Inflammatory macrophage (primary cell): ENCODE data around the gene GRIK2.

Experiments used
- DNase-seq, 2 donors: peaks; one replicate each; pipeline ENCODE4 v3.0.0-alpha.2; 2020 to 2022

Gene GRIK2

DNA sequence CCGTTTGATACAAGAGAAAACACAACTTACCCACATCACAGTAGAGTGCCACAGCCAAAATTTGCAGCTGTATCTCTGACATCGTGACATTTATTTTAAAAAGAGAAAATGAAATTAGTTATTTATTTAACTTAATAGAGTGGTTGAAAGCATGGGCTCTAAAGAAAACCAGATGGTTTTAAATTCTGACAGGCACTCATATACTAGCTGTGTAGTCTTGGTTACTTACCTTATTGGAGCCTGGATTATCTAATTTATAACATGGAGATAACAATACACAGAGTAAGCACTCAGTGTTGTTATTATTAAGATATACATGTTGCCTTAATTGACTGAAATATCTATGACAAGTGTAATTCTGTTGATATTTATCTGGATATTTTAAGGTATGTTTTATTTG is 334.9 kb downstream of the GRIK2 start:
- DNase-seq: no peak

DNA sequence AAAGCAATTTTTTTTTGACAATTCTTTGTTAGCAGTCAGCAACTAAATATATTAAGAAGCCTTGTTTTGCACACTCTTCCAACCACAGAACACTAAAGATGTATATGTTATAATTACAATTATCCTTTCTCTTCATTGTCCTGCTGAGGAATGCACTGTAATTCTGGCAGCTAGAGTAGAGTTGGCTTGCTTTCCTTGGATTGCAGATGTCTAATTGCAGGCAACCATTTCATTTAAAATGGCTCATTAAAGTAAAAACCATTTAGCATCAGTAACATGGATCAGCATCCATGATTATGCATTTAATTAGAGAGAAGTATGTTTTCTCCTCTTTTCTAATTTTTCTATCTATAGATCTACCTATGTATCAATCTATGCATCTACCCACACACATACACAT is 335.4 kb downstream of the GRIK2 start:
- no peak for DNase-seq

DNA sequence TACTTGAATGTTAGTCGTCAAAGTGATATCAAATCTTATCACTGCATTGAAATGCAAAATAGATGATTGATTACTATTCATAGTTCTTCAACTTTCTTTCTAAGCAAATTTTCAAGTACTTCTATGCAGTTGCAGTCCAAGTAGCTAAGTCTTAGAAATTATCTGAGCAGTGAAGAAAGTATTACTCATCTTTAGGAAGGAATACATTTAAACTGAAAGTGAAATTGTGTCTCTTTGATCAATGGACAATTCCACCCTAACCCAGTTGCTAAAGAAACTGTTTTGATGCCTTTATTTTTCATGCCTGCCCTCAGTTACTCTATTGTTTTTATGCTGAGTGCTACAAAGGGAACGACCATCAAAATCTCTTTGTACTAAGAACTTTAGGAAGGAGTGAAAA is 337.4 kb downstream of the GRIK2 start:
- no peak for DNase-seq

DNA sequence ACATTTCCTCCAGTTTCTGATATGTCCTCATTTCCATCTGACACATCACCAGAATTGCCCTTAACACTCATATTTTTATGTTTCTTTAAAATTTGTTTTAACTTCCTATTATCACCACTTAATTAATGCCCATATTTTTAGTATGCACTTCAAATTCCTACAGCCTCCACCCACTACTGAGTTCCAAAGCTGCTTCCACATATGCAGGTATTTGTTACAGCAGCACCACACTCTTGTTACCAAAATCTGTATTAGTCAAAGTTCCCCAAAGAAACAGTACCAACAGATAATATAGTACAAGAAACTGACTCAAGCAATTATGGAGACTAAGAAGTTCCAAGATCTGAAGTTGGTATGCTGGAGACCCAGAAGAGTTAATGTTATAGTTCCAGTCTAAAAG is 340.4 kb downstream of the GRIK2 start:
- no peak for DNase-seq

DNA sequence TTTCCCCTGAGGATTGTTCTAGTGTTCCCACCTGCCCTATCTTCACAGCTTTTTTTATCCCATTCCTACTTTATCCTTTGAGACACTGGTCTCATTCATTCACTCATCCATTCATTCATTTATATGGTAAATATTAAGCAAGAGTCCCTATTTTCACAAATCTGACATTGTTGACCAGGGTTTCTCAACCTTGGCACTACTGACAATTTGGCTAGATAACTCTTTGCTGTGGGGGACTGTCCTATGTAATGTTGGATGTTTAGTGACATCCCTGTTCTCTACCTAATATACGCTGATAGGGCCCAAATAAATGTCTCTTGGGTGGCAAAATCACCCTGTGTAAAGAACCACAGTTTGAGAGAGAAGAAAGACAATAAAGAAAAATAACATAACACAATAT is 345.0 kb downstream of the GRIK2 start:
- DNase-seq: no peak

DNA sequence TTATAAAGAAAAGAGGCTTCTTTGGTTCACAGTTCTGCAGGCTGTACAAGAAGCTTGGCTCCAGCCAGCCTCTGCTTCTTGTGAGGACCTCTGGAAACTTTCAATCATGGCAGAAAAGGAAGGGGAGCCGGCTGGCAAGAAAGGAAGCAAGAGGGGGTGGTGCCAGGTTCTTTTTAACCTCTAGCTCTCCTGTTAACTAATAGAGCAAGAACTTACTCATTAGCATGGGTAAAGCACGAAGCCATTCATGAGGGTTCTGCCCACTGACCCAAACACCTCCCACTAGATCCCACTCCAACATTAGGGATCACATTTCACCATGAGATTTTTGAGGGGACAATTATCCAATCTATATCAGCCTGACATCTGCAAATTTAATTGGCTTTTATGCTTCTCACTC is 347.1 kb downstream of the GRIK2 start:
- DNase-seq: no peak

DNA sequence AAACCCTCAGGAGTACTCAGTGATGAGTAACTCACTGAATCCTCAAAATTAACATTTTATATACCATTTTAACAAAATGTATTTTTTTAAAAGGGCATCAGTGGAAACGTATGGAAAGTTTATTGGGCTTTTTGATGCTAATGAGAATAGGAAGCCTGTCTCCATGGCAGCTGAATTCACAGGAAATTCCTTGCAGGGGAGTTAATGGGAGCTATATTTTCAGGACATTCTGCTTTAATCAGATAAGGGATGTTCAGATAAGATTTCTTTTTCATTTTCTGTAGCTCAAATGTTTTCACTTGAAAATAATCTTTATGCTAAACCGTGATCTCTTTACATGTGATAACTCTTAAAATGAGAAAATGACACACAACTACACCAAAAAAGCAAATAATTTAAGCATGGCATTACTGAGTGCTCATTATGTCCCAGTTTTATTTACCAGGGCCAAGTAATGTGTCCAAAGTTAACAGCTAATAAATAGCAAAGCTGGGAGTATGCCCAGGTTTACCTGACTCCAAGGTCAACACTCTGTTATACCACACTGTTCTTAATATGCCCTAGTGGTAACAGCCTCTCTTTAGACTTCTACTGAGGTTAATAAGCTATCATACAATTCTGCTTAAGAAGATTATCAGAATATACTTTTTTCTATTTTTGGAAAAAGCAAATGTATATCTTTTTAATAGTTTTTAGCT is 348.1 kb downstream of the GRIK2 start:
- DNase-seq: no peak

DNA sequence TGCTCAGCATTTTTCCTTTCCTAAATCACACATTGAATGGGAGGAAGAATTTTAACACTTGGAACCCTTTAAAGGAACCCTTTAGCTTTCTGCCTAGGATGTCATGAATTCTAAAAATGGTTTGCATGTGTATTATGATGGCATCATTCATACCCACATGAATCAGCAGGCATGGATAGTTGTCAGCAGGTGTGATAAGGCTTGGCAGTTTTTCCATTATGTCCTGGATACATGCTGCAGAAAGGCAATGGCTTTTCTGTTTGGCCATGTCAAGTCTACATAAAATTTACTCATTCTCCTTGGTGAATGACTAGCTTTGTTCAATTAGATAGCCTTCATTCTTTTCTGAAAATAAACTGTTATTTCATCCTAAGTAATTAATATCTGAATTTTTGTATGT is 353.7 kb downstream of the GRIK2 start:
- no peak for DNase-seq

DNA sequence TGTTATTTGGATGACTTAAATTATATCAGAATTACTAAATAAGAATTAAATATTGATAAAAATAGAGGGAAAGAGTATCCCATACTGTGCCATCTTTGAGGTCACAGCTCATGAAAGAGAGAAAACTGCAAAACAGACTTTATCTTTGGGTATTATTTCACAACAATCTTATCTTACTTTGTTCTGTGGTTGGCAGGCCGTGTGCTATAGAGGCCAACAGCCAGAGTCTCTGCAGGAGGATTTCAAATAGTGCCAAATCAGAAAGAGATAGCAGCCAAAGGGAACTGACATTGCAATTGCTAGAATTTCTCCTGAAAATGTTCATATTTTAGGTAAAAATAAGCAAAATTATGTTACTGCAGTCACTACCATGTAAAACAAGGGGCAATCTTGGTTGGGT is 354.2 kb downstream of the GRIK2 start:
- DNase-seq: no peak

DNA sequence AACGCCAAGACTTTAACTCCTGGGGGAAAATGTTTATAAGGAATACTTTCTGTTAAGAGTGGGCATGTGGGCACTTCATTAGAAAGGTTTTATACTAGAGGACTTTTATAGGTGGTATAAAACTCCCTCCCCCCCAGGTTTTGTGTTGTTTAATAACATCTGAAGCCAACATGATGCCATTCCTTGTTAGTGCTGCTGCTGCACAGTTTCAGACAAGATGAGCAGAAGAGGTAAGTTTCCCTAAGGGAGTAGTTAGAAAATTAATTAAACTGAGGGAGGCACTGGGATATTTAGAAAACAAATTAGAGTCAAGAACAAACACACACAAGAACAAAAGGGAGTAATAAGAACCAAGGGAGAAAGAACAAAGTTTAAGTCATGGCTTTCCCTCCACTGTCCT is 362.4 kb downstream of the GRIK2 start:
- no peak for DNase-seq

DNA sequence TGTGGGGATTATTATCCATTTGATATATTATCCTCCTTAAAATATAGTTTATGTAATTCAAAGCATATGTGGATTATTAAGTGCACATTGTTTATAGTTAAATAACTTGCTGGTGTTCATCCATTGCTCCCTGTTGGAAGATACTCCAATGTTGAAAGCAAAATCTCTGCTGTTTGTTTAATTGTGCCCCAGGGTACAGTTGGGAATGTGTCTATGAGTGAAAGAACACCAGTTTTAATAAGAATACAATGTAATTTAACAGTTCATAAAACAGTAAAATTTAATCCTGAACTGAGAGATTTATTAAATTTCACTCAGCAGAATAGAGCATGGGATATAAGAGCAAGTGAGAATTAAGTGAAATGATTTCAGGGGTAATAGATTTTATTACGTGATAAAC is 364.9 kb downstream of the GRIK2 start:
- DNase-seq: no peak

DNA sequence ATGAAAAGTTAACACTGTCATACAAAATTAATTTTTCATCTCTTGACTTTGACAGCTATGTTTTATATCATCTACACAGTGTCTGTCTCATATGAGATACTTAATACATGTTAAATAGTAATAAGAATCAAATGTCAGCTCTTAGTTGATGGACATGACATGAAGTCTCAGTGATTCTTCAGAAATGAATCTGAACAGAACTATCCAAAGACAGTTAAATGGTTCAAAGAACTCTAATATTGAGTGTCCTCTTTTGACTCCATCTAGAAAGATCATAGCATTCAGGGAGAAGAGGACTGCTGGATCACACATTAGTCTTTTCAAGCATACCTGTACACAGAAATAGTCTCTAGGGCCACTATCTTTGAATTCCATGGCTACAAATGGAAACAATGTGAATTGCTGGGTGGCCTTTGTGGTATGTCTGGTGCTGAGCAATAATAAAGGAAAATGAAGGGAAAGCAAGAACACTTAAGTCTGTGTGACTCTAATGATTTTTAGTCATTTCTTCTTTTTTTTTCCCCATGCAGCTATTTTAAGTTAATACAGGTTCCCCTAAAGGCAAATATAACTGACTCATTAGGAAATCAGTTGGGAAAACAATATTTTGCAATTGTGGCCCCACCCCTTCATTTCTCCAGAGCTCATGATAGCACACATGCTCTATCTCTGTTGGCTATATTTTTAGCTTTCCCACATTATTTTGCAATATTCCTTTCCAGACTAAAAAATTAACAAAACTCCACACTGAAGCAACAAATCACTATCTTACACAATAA is 367.5 kb downstream of the GRIK2 start:
- DNase-seq: peak; percentile 94 to 99

DNA sequence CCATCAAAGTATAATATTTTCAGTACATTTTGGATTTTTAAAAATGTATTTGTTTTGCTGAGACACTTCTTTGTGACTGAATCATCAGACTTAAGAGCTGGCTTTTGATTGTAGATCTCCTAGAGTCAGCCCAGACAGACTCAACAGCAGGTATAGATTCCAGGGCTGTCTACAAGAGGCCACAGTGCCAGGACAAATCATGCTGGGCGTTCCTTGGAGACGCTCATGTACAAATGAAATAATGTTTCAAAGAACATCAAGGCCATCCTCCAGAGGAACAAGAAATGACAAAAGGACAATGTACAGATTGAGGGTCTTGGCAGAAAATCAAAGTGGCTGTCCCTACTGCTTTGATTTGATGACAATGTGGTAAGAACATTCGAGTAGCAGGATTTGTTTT is 369.3 kb downstream of the GRIK2 start:
- no peak for DNase-seq

DNA sequence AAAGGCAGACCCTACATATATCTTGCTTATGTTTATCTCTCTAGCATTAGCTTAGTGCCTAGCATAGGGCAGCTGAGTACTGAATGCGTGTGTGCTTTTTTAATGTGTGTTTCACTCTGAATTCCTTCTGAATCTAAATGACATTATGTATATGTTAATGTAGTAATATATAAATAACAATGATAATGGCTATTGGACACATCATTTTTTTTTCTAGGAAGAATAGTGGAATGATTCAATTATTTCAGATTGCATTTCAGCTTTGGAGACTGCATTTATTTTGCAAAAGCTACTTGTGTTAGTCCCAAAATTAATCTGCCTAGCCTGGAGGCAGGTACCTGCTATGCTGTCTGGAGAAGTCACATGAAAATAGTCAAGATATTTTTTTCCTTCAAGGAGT is 371.8 kb downstream of the GRIK2 start:
- DNase-seq: no peak

DNA sequence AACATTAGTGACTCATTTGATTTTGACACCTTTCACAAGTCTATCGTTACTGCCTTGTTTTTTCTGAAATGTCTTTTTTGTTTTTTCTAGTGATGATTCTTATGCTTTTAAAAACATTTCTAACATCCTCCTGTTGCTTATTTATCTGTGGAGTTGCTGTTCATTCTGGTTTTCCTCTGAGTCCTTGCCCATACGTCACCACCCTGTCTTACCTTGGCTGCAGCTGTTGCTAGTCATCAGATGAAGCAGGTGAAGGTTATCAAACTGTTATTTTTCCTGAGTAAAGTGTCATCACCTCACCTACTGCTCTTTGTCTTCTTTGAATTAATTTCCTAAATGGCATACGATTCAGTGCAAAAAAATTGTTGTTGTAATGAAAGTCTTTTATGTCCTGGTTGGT is 376.6 kb downstream of the GRIK2 start:
- DNase-seq: no peak

DNA sequence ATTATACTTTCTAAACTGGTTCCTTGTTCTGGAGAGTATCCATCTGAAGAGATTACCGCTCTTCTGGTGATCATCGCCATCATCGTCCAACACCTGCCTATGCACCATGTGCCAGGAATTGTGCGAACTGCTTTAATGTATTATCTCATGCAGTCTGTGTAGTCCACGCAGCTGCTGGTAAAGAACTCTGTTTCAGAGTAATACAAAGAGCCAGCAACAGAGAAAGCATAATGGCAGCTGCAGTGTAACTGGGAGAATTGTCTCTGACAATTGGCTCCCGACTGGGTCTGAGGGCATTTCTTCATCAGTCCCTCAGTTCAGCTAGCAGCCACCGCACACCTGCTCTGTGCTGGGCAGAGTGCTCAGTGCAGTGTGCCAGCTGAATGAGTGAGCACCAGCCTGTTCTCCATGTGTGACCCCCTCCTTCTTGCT is 383.4 kb downstream of the GRIK2 start:
- DNase-seq: no peak

DNA sequence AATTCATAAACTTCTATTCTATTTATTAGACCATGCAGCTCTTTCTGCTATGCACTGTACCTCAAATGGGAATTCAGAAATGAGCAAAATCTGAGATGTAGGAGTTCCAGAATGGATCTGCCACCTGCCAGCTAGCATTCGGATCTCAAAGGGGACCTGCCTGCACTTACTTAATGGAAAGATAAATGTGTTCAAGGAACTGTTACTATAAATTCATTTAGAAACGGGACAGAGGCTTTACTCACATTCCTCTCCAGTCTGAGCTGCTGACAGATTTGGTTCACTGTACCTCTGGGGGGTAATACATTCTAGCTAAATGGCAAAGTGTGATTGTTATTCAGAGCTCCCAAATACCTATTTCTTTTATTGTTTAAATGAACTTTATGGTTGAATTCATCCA is 384.1 kb downstream of the GRIK2 start:
- no peak for DNase-seq

DNA sequence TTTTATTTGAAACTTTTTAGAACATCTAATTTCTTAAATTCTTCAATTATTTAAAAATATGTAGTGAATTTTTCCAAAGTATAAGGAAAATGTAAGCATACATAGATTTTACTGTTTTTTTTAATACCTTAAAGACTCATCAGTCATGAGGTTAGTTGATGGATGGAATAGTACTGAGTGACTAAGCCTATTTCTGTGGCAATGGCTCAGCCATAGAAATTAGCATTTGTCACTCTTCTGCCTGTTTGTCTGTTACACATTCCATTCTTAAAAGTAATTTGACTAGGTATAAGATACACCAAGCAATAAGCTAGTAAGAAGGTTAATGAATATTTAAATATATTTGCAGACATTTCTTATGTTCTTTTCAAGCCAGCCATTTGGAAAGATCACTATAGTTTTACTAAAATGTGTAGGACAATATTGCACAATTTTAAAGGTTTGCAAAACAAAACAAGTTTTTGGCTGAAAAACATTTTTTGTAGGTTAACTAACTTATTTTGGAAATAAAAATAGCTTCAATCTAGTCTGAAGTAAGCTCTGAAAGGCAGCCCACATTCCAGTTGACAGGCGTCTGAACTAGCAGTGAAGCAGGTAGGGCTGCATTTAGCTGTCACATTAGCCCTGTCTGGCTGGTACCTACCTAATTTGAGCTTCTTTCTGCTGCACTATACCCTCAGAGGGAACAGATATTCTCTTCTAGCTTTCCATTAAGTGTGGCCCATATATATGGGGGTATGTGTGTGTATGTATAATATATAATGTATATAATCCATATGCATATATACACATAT is 385.7 kb downstream of the GRIK2 start:
- DNase-seq: peak; percentile 37 to 51

DNA sequence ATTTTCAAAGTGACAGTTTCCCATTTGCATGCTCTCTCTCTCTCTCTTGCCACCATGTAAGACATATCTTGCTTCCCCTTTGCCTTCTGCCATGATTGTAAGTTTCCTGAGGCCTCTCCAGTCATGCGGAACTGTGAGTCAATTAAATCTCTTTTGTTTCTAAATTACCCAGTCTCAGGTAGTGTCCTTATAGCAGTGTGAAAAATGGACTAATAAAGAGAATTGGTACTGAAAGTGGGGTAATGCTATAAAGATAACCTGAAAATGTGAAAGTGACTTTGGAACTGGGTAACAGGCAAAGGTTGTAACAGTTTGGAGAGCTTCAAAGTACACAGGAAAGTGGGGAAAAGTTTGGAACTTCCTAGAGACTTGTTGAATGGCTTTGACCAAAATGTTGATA is 389.8 kb downstream of the GRIK2 start:
- DNase-seq: no peak

DNA sequence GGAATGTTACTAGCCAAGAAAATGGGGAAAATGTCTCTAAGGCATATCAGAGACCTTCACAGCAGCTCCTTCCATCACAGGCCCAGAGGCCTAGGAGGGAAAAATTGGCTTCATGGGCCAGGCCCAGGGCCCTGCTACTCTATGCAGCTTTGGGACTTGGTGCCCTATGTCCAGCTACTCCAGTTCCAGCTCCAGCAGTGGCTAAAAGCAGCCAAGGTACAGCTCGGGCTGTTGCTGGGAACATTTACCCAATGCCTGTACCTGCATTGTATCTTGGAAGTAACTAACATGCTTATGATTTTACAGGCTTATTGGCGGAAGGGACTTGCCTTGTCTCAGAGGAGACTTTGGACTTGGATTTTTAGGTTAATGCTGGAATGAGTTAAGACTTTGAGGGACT is 390.6 kb downstream of the GRIK2 start:
- no peak for DNase-seq

DNA sequence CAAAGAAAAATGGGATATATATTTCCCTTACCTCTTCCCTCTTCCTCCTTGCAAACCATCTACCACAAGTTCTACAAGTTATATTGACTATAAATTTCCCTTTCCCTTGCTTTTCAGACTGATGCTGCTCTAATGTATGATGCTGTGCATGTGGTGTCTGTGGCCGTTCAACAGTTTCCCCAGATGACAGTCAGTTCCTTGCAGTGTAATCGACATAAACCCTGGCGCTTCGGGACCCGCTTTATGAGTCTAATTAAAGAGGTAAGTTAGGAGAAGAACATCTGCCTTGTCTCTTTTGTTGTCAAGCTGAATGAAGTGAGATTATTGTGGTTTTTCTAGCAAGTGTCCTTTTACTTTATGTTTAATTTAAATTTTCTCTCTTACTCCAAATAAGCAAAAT is 406.0 kb downstream of the GRIK2 start:
- DNase-seq: no peak

DNA sequence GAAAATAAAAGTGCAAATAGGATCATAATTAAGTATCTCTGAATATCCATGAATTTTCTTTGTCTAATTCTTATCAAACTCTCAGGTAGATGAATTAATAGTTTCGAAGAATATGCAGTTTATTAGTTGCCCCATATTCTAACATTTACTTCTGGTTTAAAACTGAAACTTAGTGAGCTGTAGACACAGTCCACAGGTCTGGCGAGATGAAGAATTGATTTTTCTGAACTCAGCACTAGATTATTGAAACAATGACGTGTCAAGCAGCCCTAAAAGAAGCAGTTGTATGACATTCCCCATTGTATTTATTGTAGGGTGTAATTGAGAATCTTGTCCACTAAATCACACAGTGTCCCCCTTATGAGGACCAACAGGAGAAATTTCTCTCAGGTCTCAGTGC is 407.1 kb downstream of the GRIK2 start:
- no peak for DNase-seq

DNA sequence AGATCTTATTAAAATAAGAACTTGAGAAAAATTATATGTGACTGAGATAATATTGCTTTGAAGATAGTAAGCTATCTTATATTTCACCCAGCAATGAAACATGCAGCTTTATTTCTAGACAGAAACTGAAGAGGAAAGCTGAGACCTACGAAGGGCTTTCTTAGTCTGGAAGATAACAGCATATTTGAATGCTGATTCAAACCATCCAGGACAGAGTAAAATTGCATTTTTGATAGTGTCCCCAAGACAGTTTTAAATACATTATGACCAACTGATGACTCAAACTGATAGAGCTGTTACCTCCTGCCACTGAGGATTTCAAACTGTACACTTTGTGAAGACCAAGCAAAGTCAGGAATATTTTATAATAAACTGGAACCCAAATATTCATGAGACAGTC is 409.6 kb downstream of the GRIK2 start:
- no peak for DNase-seq

DNA sequence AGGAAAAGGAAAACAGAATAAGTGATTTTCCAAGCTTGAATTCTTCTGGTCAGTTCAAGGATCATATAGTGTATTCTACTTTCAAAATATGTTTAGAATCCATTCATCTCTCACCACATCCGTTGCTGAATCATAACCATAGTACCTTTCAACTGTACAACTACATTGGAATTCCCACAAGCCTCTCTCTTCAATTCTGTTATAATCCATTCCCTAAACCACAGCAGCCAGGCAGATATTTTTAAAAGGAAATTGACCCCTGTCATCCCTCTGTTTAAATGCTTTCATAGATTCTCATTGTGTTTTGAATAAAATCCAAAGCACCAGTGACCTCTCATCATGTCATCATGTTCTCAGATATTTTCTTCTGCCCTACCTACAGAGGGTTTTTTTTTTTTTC is 412.7 kb downstream of the GRIK2 start:
- no peak for DNase-seq
